GM19372 (cell line): ENCODE data around the gene ZMYM4.
"Not testable (repeated sequence)": the region's sequence is repeated elsewhere in the genome, so short reads cannot be mapped to it uniquely, and the experiment has no call there.

Source experiments
- ATAC-seq: cut with Tn5 transposase; IDR thresholded peaks from one replicate; pipeline ENCODE4 v1.9.1; 2021; ENCODE audit warnings: mild to moderate bottlenecking, low read depth, moderate library complexity; ENCODE audit not compliant: unreplicated experiment

The ZMYM4 gene

DNA sequence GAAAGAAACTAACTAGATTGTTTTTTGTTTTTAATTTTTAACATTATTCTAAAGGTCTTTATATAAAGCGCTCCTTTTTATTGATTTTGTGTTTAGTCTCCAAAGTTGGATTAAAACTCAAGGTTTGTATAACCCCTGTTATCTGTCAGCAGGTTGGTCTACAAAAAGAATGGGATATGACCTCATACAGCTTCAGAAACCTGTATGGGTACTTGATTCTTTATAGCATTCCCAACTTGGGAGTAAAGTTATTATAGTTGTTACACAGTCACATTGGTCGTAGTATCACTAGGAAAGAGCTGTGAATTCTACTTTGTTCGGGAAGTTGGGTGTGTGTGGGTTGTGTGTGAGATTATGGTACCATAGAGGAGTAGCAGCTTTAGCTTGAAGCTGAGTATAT is 52.4 kb downstream of the ZMYM4 start:
- ATAC-seq: no peak

DNA sequence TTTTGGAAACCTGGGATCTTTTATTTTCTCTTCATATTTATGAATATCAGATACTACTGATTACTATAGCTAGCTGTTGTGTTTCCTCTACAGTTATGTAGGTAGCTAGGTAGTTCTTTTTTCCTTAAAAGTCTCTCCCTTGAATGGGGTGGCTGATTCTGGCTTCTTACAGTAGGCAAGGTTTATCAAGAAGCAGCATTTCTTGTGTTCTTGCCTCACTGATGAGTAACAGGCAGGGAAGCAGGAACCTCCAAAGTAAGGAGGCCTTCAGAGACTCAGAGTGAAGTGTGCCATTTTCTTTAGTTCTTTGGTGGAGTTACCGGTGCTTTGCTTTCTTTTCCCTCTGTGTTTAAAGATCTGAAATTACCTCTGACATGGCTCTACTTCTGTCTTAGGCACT is 56.0 kb downstream of the ZMYM4 start:
- no peak for ATAC-seq

DNA sequence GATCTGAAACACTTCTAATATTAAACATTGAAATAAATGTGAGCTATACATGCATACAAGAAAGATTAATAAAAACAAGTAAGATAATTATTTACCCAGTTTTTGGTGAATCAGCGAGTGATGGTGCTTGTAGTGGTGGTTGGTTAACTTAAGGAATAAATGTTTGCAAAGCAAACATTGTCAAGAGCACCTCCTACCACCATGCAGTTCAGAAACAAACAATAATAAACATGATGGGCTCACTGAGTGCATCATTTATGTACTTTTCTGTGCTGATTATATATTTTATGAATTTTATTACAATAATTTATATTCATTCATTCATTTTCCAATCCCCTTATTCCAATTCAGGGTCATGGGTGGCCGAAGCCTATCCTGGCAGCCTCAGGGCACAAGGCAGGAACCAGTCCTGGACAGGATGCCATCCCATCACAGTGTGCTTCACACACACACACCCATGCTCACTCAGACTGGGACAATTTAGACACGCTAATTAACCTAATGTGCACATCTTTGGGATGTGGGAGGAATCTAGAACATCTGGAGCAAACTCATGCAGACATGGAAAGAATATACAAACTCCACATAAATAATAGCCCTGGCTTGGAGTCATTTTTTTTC is 57.8 kb downstream of the ZMYM4 start:
- no peak for ATAC-seq

DNA sequence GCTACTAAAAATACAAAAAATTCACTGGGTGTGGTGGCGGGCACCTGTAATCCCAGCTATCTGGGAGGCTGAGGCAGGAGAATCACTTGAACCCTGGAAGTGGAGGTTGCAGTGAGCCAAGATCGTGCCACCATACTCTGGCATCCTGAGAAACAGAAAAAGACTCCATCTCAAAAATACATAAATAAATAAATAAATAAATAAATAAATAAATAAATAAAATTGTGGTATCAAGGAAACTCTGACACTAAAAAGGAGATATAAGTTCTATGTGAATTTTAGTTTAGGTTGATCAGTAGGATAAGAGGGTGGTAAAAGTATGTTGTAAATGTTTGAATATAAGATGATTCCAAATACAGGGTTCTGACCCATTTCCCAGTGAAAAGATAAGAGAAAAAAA is 63.1 kb downstream of the ZMYM4 start:
- not testable (repeated sequence) for ATAC-seq

DNA sequence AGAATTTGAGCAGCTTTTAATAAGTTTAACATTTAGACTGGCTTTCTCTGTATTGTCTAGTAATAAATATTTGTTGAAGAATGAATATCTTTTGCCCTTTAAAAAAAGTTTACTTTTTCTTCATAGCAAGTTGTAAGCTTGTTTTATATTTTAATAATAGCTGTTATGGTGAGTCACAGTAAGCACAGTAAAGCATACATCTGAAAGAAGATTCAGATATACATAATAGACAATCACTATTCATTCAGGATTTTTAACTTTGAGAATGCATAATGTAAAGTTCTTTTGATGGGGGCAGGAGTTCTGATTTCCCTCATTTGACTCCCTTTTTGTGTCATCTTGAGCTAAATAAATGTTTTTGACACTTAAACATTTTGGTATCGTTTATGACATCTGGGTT is 66.0 kb downstream of the ZMYM4 start:
- ATAC-seq: no peak

DNA sequence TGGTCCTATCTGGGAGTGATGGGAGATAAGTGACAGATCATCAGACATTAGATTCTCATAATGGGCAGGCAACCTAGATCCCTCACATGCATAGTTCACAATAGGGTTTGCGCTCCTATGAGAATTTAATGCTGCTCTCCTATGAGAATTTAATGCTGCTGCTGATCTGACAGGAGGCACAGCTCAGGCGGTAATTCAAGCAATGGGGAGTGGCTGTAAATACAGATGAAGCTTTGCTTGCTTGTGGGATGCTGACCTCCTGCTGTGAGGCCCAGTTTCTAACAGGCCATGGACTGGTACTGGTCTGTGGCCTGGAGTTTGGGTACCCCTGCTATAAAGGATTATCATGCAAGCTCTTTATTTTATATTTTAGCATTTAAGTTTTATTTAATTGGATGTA is 72.0 kb downstream of the ZMYM4 start:
- ATAC-seq: no peak

DNA sequence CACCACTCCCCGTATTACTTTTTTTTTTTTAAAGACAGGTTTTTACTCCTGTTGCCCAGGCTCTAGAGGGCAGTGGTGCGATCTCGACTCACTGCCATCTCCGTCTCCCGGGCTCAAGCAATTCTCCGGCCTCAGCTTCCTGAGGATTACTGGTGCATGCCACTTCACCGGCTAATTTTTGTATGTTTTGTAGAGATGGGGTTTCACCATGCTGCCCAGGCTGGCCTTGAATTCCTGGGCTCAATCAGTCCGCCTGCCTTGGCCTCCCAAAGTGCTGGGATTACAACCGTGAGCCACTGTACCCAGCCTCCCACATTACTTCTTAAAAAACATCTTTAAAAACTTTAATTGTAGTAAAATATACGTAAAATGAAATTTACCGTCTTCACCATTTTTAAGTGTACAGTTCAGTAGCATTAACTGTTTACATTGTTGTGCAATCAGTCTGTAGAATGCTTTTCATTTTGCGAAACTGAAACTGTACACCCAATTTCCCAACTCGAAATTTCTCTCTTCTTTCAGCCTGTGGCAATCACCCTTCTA is 77.0 kb downstream of the ZMYM4 start:
- ATAC-seq: no peak

DNA sequence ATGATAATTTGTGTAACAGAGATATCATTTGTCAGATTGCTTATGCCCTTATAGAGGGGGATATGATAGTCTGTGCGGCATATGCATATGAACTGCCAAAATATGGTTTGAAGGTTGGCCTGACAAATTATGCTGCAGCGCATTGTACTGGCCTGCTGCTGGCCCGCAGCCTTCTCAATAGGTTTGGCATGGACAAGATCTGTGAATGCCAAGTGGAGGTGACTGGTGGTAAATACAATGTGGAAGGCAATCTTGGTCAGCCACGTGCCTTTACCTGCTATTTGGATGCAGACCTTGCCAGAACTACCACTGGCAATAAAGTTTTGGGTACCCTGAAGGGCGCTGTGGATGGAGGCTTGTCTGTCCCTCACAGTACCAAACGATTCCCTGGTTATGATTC is 82.4 kb downstream of the ZMYM4 start:
- ATAC-seq: no peak

DNA sequence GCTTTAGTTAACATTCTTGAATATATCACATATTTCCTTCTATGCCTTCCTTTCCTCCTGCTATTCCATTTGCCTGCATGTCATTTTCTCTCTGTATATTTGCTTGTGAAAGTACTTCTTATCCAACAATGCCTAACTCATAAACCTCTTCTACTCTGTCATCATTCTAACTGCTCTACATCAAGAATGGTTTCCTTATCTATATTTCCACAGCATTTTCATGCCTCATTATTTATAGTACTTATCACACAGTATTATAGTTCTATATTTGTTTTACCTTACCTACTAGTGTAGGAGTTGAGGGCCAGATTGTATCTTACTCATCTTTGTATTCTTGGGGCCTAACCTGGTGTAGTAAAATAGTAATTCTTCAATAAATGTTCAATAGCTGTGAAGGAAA is 91.5 kb downstream of the ZMYM4 start:
- no peak for ATAC-seq

DNA sequence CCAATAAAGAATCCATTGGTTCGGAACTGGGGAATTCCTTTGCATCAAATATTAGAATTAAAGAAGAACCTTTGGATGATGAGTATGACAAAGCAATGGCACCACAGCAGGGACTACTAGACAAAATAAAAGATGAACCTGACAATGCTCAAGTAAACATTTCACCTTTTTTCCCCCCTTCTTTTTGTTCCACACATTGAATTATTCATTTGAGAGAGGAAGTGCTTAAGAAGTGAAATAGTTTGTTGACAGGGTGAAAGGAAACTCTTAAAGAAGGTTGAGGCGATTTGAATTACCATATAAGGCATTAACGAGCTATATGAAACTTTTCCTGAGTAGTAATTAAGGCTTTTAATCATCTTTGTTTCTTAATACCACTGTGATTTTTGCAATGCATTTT is 93.1 kb downstream of the ZMYM4 start:
- no peak for ATAC-seq

DNA sequence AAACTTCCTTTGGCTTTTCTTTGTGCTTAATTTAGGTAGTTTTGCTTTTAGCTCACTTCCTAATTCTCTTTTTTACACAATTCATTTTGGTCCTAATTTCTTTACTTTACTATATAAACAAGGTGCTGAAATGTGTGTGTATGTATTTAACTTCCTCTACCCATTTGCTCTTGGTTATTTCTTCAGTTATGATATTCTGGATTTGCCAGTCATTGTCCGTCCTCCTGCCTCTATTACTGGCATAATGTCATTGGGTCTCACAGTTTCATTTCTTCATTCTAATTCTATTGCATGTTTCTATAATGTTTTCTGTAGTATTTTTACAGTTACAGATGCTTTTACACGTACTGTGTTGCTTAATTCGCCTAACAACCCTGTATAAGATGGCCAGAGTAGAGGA is 96.2 kb downstream of the ZMYM4 start:
- no peak for ATAC-seq

DNA sequence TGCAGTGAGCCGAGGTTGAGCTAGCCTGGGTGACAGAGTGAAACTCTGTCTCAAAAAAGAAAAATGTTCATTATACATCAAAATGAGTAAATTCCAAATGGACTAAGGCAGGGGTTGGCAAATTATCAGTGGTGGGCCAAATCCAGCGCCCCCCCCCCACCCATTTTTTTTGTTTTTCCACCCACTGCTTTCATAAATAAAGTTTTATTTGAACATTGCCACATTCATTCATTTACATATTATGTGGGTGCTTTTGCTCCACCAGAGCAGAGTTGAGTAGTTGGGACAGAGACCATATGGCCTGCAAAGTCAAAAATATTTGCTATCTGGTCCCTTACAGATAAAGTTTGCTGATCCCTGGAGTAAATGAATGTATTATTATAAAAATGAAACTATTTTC is 99.4 kb downstream of the ZMYM4 start:
- no peak for ATAC-seq

DNA sequence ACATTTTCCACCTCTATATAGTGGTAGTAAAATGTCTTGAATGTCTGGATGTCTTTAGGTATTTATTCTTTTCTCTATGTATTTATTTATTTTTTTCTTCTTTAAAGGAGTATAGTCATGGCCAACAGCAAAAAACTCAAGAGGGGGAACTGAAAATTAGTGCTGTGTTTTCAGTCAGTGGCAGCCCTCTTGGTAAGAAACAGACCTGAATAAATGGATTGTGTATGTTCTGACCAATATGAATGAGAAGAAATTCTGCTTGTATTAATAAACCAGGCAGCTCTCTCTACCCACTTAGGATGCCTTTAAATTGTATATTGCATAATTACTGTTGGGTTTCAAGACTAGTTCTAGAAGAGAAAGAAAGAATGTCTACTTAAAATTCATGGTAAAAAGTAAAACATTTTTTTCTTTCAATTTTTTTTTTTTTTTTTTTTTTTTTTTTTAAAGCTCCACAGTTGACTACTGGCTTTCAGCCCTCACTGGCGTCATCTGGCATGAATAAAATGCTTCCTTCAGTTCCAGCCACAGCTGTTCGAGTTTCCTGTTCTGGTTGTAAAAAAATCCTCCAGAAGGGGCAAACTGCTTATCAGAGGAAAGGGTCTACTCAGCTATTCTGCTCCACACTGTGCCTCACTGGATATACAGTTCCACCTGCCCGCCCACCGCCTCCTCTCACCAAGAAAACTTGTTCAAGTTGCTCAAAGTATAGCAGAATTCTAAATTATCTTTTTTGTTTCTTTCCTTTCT is 101.6 kb downstream of the ZMYM4 start:
- no peak for ATAC-seq

DNA sequence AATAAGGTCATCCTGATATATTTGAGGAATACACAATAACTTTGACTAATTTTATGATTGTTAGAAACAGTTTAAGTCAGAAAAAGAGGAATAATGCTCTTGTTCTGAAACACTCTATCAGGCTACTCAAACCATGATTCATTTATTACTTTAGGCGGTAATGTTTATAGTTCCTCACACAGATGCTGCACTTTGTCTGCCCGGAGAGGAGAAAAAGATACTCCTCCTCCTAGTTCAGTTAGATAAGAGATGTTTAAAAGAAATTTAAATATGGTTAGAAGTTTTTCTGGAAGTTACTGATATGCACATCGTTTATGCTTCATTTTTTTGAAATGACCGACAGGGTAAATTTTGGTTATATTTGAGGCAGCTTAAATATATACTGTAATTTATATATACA is 103.0 kb downstream of the ZMYM4 start:
- ATAC-seq: no peak

DNA sequence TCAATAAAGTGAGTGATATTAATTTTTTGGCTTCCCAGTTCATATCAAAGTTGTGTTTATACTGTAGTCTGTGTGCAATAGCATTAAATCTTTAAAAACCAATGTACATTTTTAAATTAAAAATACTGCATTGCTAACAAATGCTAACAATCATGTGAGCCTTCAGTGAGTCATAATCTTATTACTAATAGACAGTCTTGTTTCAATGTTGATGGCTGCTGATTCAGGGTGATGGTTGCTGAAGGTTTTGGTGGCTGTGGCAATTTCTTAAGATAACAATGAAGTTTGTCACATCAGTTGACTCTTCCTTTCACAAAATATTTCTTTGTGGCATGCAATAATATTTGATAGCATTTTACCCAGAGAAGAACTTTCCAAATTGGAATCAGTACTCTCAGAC is 109.0 kb downstream of the ZMYM4 start:
- ATAC-seq: no peak

DNA sequence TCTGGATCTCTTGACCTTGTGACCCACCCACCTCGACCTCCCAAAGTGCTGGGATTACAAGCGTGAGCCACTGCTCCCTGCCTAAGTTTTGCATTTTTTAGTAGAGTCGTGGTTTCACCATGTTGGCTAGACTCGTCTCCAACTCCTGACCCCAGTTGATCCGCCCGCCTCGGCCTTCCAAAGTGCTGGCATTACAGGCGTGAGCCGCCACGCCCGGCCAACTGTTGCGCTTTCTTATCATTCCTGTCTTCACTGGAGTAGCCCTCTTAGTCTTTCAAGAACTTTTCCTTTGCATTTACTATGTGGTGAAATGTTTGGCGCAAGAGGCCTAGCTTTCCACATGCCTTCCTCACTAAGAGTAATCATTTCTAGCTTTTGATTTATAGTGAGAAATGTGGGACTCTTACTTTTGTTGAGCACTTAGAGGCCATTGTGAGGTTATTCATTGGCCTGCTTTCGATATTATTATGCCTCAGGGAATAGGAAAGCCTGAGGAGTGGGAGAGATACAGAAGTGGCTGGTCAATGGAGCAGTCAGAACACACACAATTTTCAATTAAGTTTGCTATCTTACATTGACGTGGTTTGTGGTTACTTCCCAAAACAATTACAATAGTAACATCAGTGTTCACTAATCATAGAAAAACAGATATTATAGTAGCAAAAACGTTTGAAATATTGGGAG is 111.0 kb downstream of the ZMYM4 start:
- no peak for ATAC-seq

DNA sequence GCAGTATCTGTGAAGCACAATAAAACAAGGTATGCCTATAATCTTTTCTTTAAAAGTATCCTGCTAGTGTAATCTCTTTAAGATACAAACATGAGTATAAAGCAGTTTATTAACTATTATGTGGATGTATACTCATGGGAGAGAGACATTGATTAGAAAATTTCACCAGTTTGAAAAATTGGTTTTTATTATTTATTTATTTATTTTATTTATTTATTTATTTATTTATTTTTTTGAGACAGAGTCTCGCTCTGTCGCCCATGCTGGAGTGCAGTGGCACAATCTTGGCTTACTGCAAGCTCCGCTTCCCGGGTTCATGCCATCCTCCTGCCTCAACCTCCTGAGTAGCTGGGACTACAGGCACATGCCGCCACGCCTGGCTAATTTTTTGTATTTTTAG is 111.6 kb downstream of the ZMYM4 start:
- ATAC-seq: not testable (repeated sequence)

DNA sequence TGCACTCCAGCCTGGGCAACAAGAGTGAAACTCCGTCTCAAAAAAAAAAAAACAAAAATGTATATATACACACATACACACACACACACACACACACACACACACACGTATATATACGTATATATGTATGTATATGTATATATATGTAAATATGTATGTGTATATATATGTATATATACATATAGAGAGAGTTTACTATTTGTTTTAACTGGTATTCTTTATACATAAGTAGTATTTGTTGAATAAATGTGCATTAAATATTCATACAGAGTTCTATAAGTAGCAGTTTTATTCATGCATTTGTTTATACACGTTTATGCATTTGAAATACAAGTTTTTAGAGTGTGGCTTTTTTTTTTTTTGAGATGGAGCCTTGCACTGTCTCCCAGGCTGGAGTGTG is 113.6 kb downstream of the ZMYM4 start:
- no peak for ATAC-seq

DNA sequence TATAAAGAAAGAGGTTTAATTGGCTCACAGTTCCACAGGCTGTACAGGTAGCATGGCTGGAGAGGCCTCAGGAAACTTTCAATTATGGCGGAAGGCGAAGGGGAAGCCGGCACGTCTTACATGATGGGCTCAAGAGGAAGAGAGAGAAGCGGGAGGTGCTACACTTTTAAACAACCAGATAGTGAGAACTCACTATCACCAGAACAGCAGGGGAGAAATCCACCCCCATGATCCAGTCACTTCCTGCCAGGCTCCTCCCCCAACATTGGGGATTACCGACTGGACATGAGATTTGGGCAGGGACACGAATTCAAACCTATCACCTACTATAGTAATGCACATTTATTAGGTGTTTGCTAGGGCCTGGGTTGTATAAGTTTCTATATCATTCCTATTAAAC is 117.8 kb downstream of the ZMYM4 start:
- no peak for ATAC-seq

DNA sequence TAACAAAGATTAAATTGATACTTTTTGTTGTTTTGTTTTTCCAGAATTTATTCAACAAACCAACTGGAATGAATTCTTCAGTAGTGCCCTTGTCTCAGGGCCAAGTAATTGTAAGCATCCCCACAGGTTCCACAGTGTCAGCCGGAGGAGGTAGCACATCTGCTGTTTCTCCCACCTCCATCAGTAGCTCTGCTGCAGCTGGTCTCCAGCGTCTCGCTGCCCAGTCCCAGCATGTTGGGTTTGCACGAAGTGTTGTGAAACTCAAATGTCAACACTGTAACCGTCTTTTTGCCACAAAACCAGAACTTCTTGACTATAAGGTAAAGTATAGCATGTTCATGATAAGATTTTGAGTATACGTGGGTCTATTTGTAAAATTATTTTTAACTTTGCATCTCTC is 118.5 kb downstream of the ZMYM4 start:
- ATAC-seq: no peak

DNA sequence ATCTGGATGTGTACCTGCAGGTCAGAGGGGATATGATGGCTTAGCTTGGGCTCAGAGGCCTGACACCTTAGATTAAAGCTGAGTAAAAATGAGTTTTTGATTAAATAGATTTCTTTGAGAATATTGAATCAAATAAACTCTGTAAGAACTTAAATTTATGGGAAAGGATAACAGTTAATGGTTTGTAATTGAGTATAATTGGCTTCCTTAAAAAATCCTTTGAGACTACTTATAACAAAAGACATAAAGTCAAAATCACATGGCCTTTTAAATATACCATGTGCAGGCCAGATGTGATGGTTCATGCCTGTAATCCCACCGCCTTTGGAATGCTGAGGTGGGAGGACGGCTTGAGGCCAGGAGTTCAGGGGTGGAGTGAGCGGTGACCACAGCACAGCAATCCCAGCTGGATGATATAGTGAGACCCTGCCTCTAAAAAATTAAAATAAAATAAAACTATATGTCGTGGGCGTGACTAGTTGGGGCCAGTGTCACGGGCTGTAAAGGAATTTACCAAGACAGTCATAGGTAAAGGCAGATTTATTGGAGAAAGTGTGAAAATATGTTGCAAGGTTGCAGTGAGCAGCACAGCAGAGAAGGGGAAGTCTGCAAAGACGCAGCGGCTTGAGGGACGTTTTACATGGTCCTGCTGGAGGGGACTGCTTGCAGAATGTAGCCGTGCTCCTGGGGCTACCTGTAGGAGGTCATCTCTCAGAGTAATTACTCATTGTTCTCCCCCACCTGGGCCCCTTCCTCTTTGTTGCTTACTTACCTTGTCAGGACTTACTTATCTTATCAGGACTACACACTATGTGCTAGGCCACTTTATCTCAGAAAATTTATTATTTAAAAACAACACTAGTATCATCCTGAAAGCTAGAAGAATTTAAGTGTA is 122.3 kb downstream of the ZMYM4 start:
- no peak for ATAC-seq
